A673 (cell line): Measurements from ENCODE around the gene DLL1. TPM values are rescaled to one million over a fixed set of nuclear protein-coding genes. Genes with fewer than 3 reads are reported as not detected.

Experiments used
- BruUV-seq: library from RNA; stranded (reverse); fragments of 400-500 nt; replicated peaks from 2 replicates; lab custom pipeline; 2021; lab: Mats Ljungman, UMichigan
- CTCF ChIA-PET: fragments of 300-600 bp; sonication (Branson Sonifier 250); formaldehyde crosslinking; loops from one replicate; lab custom pipeline; 2022; ENCODE audit warnings: antibody characterized with exemption; lab: Charles Lee
- POLR2A ChIA-PET: fragments of 300-600 bp; sonication (Branson Sonifier 250); formaldehyde crosslinking; loops from one replicate; lab custom pipeline; 2022; ENCODE audit warnings: antibody characterized with exemption; ENCODE audit not compliant: low non-redundant PET; lab: Charles Lee
- DNase-seq: peaks from one replicate; pipeline ENCODE4 v3.0.0-alpha.2; 2015; ENCODE audit warnings: low spot score
- H3K27ac ChIP-seq: fragments of 200-600 bp; sonication (generic); 2 replicates; pipeline ENCODE4 v1.5.1; 2016; ENCODE audit warnings: mixed run types, low read depth, mild to moderate bottlenecking, mixed read lengths, antibody characterized with exemption, low read length; ENCODE audit not compliant: poor library complexity, severe bottlenecking
- H3K27me3 ChIP-seq: fragments of 200-600 bp; sonication (generic); replicated peaks from 2 replicates; pipeline ENCODE4 v1.6.1; 2017; ENCODE audit warnings: mixed run types, low read depth, mild to moderate bottlenecking, mixed read lengths, antibody characterized with exemption, low read length; ENCODE audit not compliant: insufficient read depth, poor library complexity
- H3K36me3 ChIP-seq: fragments of 200-600 bp; sonication (generic); 2 replicates; pipeline ENCODE4 v1.6.1; 2016; ENCODE audit warnings: mixed run types, mild to moderate bottlenecking, mixed read lengths, antibody characterized with exemption, low read length; ENCODE audit not compliant: insufficient read depth, poor library complexity, severe bottlenecking
- H3K4me1 ChIP-seq: fragments of 200-600 bp; sonication (generic); 2 replicates; pipeline ENCODE4 v1.6.1; 2017; ENCODE audit warnings: mixed run types, mild to moderate bottlenecking, mixed read lengths, antibody characterized with exemption, low read length; ENCODE audit not compliant: insufficient read depth, poor library complexity, severe bottlenecking
- H3K4me3 ChIP-seq: fragments of 200-600 bp; sonication (generic); 2 replicates; pipeline ENCODE4 v1.5.1; 2016; ENCODE audit warnings: low read depth, mixed run types, mild to moderate bottlenecking, mixed read lengths, low read length; ENCODE audit not compliant: poor library complexity, severe bottlenecking
- H3K9me3 ChIP-seq: fragments of 200-600 bp; sonication (generic); 2 replicates; pipeline ENCODE4 v1.6.1; 2016; ENCODE audit warnings: mixed run types, low read depth, mild to moderate bottlenecking, mixed read lengths, antibody characterized with exemption, low read length; ENCODE audit not compliant: poor library complexity, severe bottlenecking
- EZH2 ChIP-seq: fragments of 200-600 bp; sonication (generic); IDR thresholded peaks from 2 replicates; pipeline ENCODE4 v1.6.1; 2017; ENCODE audit warnings: borderline replicate concordance, low read depth, mild to moderate bottlenecking, mixed read lengths, antibody characterized with exemption, low read length; ENCODE audit not compliant: poor library complexity, severe bottlenecking
- intact Hi-C: fragments of 100-400 bp; cut with micrococcal nuclease; formaldehyde crosslinking; loops from one replicate; pipeline ENCODE4 v1.10.0; 2022; ENCODE audit not compliant: unreplicated experiment
- total RNA-seq: library from RNA; stranded (reverse); gene quantifications from 2 replicates; pipeline ENCODE4 v1.2.3, GENCODE V29; 2021
- TF ChIP-seq, protein P1 (sequence below): fragments of 300-800, 200-600 bp; sonication (generic); conservative IDR thresholded peaks from 2 replicates; pipeline ENCODE4 v1.5.1; 2017; ENCODE audit warnings: low read depth, mild to moderate bottlenecking, antibody characterized with exemption, low read length, moderate library complexity, mixed read lengths

DLL1 gene
- total RNA-seq, 1 experiment from 2014 or later = 1.2 TPM

DNA sequence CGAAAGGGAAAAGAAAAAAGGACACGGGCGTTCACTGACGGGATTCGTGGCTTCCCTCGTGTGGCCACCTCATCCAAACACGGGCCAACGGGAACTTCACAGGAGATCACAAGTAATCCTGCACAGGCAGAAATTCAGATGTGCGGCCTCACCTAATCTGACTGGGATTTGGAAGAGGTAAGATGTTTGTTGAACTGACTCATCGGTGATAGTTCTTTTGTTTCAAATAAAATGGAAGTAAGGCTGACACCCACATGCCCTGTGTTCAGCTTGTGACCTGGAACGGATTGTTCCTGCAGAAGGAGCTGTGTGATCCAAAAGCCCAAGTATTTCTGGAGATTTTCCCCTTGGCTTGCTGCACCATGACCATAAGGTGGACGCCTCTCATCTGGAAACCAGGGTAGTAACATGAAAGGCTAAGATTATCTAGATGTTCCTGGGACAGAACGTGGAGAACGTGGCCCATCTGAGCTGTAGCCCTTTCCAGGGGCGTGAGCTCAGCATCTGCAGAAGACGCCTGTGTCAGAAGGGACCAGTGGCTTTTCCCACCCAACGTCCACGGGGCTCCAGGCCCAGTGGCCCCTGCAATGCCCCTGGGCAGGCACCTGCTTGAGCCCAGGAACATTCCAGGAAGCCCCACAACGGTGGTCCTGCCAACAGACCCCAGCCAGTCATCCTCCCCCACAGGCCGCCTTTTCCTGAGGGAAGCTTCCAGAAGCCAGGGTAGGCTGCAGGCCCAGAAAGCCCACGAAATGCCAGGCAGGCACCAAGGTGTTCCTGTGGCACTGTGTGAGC is 39.7 kb downstream of the DLL1 start:
- no peaks in the 10 kb centered on the region for H3K36me3 ChIP-seq
- no peak overlapping the region for H3K4me3 ChIP-seq
- BruUV-seq = no TSS peak
- no peak for DNase-seq
- H3K27ac ChIP-seq = no peak overlapping the region
- peaks cover 18% of the 10 kb centered on the region for H3K4me1 ChIP-seq
- no peaks in the 10 kb centered on the region for H3K27me3 ChIP-seq
- no peaks in the 10 kb centered on the region for H3K9me3 ChIP-seq
- ChIA-PET CTCF (no interaction called here), POLR2A (no interaction called here)
- TF ChIP-seq, protein P1, sequence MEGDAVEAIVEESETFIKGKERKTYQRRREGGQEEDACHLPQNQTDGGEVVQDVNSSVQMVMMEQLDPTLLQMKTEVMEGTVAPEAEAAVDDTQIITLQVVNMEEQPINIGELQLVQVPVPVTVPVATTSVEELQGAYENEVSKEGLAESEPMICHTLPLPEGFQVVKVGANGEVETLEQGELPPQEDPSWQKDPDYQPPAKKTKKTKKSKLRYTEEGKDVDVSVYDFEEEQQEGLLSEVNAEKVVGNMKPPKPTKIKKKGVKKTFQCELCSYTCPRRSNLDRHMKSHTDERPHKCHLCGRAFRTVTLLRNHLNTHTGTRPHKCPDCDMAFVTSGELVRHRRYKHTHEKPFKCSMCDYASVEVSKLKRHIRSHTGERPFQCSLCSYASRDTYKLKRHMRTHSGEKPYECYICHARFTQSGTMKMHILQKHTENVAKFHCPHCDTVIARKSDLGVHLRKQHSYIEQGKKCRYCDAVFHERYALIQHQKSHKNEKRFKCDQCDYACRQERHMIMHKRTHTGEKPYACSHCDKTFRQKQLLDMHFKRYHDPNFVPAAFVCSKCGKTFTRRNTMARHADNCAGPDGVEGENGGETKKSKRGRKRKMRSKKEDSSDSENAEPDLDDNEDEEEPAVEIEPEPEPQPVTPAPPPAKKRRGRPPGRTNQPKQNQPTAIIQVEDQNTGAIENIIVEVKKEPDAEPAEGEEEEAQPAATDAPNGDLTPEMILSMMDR = no peak
- TF ChIP-seq EZH2 = no peak
- intact Hi-C loops = no loop called here

DNA sequence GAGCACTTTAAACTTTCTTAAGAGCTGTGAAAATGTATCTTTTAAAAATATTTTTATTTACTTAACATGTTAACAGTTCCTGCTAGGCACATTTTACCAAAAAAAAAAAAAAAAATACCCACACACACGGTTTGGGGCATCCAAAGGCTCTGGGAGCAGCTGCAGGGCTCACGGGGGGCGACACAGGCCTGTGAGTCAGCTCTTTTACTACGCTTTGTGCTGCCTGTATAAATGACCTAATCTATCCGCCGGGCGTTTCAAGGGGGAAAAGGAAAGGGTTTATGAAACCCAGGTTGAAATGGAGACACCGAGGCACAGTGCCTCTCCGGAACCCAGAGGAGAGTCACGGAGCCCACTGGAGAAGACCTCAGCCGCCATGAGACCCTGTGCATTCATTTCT is 40.4 kb downstream of the DLL1 start:
- no TSS peak for BruUV-seq
- Histone ChIP-seq H3K4me3 (no peak overlapping the region), H3K36me3 (no peaks in the 10 kb centered on the region), H3K9me3 (no peaks in the 10 kb centered on the region), H3K27me3 (no peaks in the 10 kb centered on the region), H3K4me1 (peaks cover 18% of the 10 kb centered on the region), H3K27ac (no peak overlapping the region)
- ChIA-PET POLR2A (no interaction called here), CTCF (no interaction called here)
- TF ChIP-seq EZH2 = no peak
- TF ChIP-seq, protein P1 = no peak
- intact Hi-C loops = no loop called here
- DNase-seq = no peak

DNA sequence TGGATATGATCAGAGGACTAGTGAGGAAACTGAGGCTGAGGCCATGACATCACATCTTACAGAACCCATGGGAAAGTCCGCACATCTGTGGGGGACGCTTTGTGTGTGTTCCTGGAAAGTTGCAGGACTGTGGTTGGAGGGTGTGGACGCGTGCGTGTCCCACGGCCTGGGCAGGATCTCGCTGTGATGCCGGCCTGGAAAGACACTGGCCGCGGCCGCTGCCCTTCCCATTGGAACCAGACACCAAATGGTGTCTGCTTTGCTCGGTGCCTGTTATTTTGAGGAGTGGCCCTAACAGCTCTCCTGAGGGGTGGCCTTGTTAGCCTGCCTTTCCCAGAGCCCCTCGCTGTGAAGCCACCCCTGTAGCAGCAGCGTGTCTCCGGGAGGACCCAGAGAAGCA is 41.1 kb downstream of the DLL1 start:
- H3K9me3 ChIP-seq = no peaks in the 10 kb centered on the region
- H3K36me3 ChIP-seq = no peaks in the 10 kb centered on the region
- ChIA-PET CTCF (no interaction called here), POLR2A (no interaction called here)
- no peak for DNase-seq
- no peak overlapping the region for H3K4me3 ChIP-seq
- H3K4me1 ChIP-seq = peaks cover 18% of the 10 kb centered on the region
- H3K27ac ChIP-seq = no peak overlapping the region
- TF ChIP-seq, protein P1 = no peak
- TF ChIP-seq EZH2 = no peak
- no TSS peak for BruUV-seq
- intact Hi-C loops = no loop called here
- no peaks in the 10 kb centered on the region for H3K27me3 ChIP-seq
